Measurements from ENCODE around the gene TACC3.

TACC3 gene

DNA sequence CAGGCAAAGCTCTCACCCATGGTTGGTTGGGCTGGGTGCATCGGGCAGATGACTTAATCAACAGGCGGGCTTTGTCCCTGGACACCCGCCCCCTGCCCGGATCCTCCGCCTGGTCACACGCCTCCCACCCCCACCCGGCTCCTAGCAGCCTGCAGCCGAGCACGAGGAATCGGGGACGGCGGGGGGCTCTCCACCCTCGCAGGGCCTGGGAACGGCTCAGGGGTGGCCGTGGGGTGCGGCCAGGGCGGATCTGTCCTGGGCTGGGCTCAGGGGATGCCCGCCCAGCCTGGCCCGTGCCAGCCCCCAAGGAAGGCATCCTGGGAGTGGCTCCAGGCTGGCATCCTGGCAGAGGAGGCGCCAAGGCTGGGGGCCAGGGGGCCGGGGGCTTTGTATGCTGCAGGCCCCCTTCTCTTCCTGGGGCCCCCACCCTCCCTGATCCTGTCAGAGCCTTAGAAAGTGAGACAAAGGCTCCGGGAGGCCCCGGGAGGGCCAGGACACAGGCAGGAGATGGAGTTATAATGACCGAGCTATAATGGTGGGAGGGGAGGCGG is 39.3 kb downstream of the TACC3 start:
- DNase-seq (ENCODE audit: low read depth), result no peak

DNA sequence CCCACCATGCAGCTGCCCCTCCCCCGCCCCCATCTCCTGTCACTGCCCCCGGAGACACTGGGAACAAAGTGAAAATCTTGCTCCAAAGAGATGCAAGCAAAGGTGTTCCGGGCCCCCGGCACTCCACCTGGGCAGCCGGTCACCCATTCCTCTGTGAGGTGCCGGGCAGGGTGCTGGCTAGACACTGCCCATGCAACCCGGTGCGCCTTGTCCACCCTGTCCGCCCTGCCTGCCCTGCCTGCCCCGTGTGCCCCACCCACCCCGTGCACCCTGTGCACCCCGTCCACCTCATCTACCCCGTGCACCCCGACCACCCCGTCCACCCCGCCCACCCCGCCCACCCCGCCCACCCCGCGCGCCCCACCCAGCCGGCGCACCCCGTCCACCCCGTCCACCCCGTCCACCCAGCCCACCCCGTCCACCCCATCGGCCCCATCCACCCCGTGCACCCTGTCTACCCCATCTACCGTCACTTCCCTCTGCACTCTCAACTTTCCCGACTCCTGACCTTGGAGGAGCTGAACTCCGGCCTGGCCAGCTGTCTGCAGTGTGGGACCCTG is 39.9 kb downstream of the TACC3 start:
- DNase-seq (ENCODE audit: low read depth), result no peak

GRCh38 chr4:1762264-1763010 is 41.1 kb downstream of the TACC3 start:
- DNase-seq (ENCODE audit: low read depth), result no peak

DNA sequence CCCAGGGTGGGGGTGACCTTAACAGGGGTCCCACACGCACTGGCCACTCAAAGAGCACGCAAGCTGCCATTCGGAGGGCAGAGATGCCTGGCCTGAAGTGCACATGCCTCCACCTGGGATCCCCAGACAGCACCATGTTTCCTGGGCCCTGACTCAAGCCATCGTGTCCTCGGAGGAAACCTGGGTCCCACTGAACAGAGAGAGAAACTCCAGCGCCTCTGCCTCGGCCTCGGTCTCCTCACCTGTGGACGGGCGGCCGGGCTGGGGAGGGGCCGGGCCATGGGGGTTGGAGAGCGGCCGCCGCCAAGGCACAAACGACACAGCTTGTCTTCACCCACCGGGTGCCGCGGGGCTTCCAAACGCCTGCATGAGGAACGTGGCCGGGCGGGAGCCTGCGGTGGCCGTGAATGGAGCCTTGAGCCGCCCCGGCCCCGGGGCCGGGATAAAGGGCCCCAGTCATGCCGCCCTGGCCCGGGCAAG is 41.8 kb downstream of the TACC3 start:
- no peak for DNase-seq (ENCODE audit: low read depth)

DNA sequence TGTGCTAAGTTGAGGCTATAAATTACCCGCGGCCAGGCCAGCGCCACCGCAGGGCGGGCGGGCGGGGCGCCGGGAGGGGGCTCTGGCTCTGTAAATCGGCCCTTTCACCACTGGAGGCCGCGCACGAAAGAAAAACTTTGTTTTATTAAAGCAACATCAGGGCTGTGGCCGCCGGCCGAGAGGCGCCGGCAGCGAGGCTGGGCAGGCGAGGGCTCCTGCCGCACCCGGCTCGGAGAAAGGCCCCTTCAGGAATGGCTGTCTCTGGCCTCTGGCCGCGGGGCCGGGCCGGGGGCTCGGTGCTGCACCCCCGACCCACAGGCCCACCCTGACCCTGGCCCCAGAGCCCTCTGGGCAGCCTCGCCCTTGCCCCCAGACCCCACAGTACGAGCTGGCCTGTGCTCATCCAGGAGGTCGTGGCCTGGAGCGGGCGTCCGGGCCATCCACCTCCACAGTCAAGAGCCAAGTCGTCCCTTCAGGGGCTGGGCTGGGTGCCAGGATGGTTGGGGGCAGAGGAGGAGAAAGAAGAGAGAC is 42.3 kb downstream of the TACC3 start:
- DNase-seq (ENCODE audit: low read depth), result peak; percentile 55

- DNase-seq (ENCODE audit: low read depth), result no peak
These were observed 43.3 kb downstream of the TACC3 start for GRCh38 chr4:1764670-1765069.

- no peak for DNase-seq (ENCODE audit: low read depth)
These were observed 44.2 kb downstream of the TACC3 start for GRCh38 chr4:1765409-1766072.

DNA sequence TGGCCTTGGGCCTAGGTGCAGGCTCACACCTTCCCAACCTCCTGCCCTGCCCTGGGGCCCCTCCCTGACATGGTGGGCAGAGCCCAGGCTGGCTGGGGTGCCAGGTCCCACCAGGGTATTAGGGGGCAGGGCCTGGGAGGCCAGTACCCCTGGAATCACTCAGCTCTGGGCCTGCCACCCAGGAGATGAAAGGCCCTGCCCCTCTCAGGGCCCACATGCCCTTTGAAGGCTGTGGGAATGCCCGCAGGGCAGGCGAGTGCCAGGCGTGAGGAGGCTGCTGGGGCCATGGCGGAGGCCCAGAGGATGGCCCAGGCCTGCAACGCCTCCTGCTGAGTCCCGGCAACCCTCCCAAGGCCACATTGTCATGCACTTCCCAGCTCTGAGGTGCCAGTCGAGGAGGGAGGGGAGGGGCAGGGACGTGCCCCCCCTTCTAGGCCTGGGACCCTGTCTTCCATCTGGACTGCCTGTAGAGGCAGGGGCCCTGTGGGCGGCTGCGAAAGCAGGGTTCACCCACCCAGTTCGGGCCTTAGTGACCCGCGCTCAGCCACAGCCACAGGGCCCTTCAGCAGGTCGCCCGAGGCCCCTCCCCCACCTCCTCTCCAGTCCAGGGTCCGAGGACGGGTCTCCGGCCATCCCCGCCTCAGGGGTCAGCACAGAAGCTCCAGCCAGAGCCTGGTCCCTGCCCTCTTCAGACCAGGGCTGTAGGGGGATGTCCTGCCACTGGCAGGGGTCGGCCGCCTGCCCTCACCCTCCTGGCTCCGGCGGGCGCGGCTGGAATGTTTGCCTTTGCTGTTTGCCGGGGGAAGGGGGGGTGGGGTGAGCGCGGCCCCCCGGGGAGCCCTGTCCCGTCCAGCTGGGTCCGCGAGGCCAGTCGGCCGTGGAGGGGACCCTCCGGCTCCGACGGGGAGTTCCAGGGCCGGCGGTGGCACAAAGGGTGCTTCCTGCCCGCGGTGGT is 45.1 kb downstream of the TACC3 start:
- no peak for DNase-seq (ENCODE audit: low read depth)

- DNase-seq (ENCODE audit: low read depth), result no peak
These were observed 45.9 kb downstream of the TACC3 start for GRCh38 chr4:1767061-1767769.

DNA sequence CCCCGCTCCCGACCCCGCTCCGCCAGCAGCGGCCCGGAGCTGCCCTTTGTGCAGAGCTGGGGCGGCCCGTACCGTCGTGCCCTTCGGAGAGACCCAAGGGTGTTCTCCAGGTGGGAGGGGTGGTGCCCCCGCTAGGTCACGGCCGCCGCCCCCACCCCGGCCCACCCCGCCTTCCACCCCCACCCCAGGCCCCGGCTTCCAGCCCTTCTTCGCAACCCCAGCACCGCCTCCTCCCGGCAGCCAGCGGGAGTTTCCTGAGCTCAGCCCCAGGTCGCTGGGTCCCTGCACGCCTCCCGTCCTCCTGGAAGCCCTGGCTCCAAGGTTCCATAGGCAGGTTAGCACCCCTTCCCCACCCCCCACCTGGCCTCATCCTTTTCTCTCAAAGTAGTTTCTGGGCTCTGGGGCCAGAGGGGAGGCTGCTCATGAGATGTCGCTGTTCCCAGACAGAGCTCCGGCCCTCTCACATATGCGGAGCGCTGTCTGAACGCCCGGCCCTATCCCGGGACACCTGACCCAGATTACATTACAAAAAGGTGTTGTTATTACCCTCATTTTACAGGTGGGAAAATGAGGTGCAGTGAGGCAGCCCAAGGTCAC is 46.5 kb downstream of the TACC3 start:
- peak; percentile 38 for DNase-seq (ENCODE audit: low read depth)

- DNase-seq (ENCODE audit: low read depth), result no peak
These were observed 47.2 kb downstream of the TACC3 start for GRCh38 chr4:1768367-1769034.

GRCh38 chr4:1769692-1770091 is 48.4 kb downstream of the TACC3 start:
- DNase-seq (ENCODE audit: low read depth), result no peak

DNA sequence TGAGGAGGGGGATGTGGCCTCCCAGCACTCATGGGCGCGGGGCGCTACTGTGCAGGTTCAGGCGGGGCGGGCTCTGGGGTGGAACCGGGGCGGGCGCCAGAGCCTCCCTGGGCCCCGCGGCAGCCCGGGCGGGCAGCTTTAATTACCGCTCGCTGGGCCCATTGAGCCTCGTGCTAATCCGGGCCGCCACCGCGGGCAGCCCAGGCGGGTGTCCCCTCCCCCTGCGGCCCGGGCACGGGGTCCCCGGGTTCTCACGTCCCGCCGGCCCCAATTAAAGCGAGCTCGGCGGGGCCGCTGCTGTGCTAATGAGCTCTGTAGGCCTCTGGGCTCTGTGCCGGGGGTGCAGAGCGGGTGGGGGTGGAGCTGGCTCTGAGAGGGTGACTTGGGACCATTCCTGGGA is 48.9 kb downstream of the TACC3 start:
- DNase-seq (ENCODE audit: low read depth), result no peak

- no peak for DNase-seq (ENCODE audit: low read depth)
These were observed 49.5 kb downstream of the TACC3 start for GRCh38 chr4:1770791-1771231.

GRCh38 chr4:1771555-1772305 is 50.4 kb downstream of the TACC3 start:
- DNase-seq (ENCODE audit: low read depth), result no peak

DNA sequence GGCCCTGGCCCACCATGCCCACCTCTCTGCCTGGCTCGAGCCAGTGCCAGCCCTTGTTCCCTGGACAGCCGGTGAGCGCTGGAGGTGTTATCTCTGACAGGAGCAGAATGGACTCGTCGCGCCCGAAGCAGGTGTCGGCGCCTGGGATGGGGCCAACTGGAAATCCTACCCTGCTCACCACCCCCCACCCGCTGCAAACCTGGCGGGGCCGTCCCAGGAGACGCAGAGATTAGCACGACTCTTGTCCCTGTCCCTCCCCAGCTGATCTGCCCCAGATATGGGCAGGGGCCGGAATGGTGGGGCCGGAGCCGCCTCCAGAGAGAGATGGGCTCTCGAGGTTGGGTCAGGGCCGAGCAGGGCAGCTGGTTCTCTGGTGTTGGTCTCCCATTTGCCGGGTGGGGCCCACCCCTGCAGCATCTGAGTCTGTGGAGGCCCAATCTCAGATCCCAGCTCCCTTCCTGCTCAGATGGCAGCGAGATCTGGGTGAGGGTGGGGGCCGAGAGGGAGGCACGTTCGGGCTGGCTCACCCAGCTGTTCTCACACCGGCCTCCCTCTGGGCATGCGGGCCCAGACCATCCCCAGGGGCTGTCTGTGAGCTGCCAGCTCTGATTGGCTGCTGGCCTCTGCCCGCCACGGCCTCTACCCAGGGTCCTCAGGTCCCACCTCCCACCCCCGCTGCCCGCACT is 51.7 kb downstream of the TACC3 start:
- DNase-seq (ENCODE audit: low read depth), result no peak

DNA sequence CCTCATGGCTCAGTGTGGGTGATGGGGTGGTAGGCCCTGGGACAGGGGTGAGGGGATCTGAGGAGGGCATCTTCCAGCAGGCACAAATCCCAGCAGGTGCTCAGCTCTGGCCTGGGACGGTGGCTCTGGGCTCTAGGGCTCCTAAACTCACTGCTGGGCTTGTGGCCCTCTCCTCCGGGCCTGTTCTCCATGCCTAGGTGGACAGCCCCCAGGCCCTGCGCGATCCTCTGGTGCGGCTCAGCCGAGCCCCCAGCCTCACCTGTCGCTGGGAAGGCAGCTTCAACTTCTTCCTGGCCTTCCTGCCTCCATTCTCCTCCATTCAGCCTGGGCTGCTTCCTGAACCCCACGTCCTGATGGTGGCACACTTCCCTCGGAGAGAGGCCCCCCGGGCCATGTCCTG is 52.4 kb downstream of the TACC3 start:
- DNase-seq (ENCODE audit: low read depth), result no peak

DNA sequence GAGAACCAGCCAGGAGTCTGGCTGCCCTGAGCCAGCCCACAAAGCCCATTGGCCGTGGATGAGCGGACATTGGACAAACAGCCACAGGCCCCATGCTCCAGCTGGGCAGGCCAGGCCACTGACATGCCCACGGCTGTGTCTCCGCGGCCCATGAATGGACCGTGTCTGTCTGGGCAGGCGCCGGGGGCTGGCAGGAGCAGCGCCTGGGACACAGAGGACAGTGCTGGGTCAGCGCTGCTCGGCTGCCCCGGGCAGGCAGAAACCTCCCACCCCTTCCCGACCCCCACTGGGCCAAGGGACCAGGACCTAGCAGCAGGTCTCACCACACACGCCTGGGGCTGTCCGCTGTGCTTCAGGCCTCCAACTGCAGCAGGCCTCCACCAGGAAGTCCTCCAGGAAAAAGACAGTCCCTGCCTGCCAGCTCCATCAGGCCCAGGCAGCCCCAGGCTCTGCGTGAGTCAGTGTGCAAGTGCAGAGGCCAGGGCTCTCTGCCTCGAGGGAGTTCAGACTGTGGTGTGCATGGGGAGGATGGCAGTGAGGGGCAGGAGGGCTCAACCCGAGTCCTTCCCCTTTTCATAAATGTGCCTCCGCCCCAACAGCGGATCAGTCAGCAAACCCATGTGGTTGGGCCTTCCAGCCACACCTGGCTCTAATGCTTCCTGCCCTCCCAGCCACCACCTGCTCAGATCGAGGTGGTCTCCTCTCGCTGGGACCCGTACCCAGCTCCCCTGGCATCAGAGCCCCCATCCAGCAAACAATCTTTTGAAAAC is 54.6 kb downstream of the TACC3 start:
- peak; percentile 75 for DNase-seq (ENCODE audit: low read depth)

Data from ELR (cell line).